ENCODE measurements around the gene EIF4H. TPM values are rescaled to one million over a fixed set of nuclear protein-coding genes. Genes with fewer than 3 reads are reported as not detected.

Gene EIF4H
- total RNA-seq, 1 donor from 2014 or later: 343 TPM

GRCh38 chr7:74179935-74180604, 5.9 kb downstream of the EIF4H start:
- intact Hi-C loops (cut with micrococcal nuclease): loop anchor here (10.0 kb wide), 1 partner anchor 495 kb away; the partner anchor contains the start of genes BUD23 and DNAJC30
- H3K27ac Mint-ChIP-seq: no peak overlapping the region
- H3K4me1 Mint-ChIP-seq (ENCODE audit: low read depth): peaks cover 64% of the 10 kb centered on the region
- peaks cover 34% of the 10 kb centered on the region for H3K36me3 Mint-ChIP-seq (ENCODE audit: low read depth)
- no peak for DNase-seq (ENCODE audit: low spot score)
- H3K4me3 Mint-ChIP-seq: no peak overlapping the region
- no peaks in the 10 kb centered on the region for H3K9me3 Mint-ChIP-seq
- H3K27me3 Mint-ChIP-seq (ENCODE audit: insufficient read depth): peaks cover 1% of the 10 kb centered on the region

GRCh38 chr7:74180866-74181265, 6.7 kb downstream of the EIF4H start:
- Mint-ChIP-seq H3K27me3 (ENCODE audit: insufficient read depth) (peaks cover 1% of the 10 kb centered on the region), H3K4me1 (ENCODE audit: low read depth) (peaks cover 64% of the 10 kb centered on the region), H3K4me3 (no peak overlapping the region), H3K27ac (no peak overlapping the region), H3K9me3 (no peaks in the 10 kb centered on the region), H3K36me3 (ENCODE audit: low read depth) (peaks cover 34% of the 10 kb centered on the region)
- intact Hi-C loops (cut with micrococcal nuclease): no loop called here
- DNase-seq (ENCODE audit: low spot score): no peak

GRCh38 chr7:74181821-74182220, 7.7 kb downstream of the EIF4H start:
- Mint-ChIP-seq H3K36me3 (ENCODE audit: low read depth) (peaks cover 30% of the 10 kb centered on the region), H3K27me3 (ENCODE audit: insufficient read depth) (peaks cover 1% of the 10 kb centered on the region), H3K27ac (no peak overlapping the region), H3K4me3 (no peak overlapping the region), H3K4me1 (ENCODE audit: low read depth) (peaks cover 62% of the 10 kb centered on the region), H3K9me3 (no peaks in the 10 kb centered on the region)
- DNase-seq (ENCODE audit: low spot score): no peak
- intact Hi-C loops (cut with micrococcal nuclease): no loop called here

GRCh38 chr7:74182453-74183090, 8.4 kb downstream of the EIF4H start:
- H3K27me3 Mint-ChIP-seq (ENCODE audit: insufficient read depth): peaks cover 1% of the 10 kb centered on the region
- peaks cover 30% of the 10 kb centered on the region for H3K36me3 Mint-ChIP-seq (ENCODE audit: low read depth)
- no peak for DNase-seq (ENCODE audit: low spot score)
- H3K27ac Mint-ChIP-seq: peak overlapping the region; percentile 5
- no peak overlapping the region for H3K4me3 Mint-ChIP-seq
- no peaks in the 10 kb centered on the region for H3K9me3 Mint-ChIP-seq
- peaks cover 59% of the 10 kb centered on the region for H3K4me1 Mint-ChIP-seq (ENCODE audit: low read depth)
- intact Hi-C loops (cut with micrococcal nuclease): no loop called here

- H3K27ac Mint-ChIP-seq: peak overlapping the region; percentile 5
- H3K27me3 Mint-ChIP-seq (ENCODE audit: insufficient read depth): no peaks in the 10 kb centered on the region
- DNase-seq (ENCODE audit: low spot score): no peak
- intact Hi-C loops (cut with micrococcal nuclease): no loop called here
- peaks cover 31% of the 10 kb centered on the region for H3K36me3 Mint-ChIP-seq (ENCODE audit: low read depth)
- H3K4me1 Mint-ChIP-seq (ENCODE audit: low read depth): peaks cover 60% of the 10 kb centered on the region
- no peak overlapping the region for H3K4me3 Mint-ChIP-seq
- no peaks in the 10 kb centered on the region for H3K9me3 Mint-ChIP-seq
These were observed 9.0 kb downstream of the EIF4H start for GRCh38 chr7:74183142-74183541.

GRCh38 chr7:74183653-74184450, 9.7 kb downstream of the EIF4H start:
- H3K36me3 Mint-ChIP-seq (ENCODE audit: low read depth): peaks cover 34% of the 10 kb centered on the region
- H3K4me3 Mint-ChIP-seq: no peak overlapping the region
- H3K9me3 Mint-ChIP-seq: no peaks in the 10 kb centered on the region
- intact Hi-C loops (cut with micrococcal nuclease): no loop called here
- H3K27ac Mint-ChIP-seq: peak overlapping the region; percentile 47
- DNase-seq (ENCODE audit: low spot score): no peak
- no peaks in the 10 kb centered on the region for H3K27me3 Mint-ChIP-seq (ENCODE audit: insufficient read depth)
- H3K4me1 Mint-ChIP-seq (ENCODE audit: low read depth): peaks cover 57% of the 10 kb centered on the region

GRCh38 chr7:74185016-74185415, 10.9 kb downstream of the EIF4H start:
- no peaks in the 10 kb centered on the region for H3K9me3 Mint-ChIP-seq
- H3K27me3 Mint-ChIP-seq (ENCODE audit: insufficient read depth): no peaks in the 10 kb centered on the region
- no peak for DNase-seq (ENCODE audit: low spot score)
- peaks cover 54% of the 10 kb centered on the region for H3K4me1 Mint-ChIP-seq (ENCODE audit: low read depth)
- H3K27ac Mint-ChIP-seq: no peak overlapping the region
- no peak overlapping the region for H3K4me3 Mint-ChIP-seq
- peaks cover 41% of the 10 kb centered on the region for H3K36me3 Mint-ChIP-seq (ENCODE audit: low read depth)
- intact Hi-C loops (cut with micrococcal nuclease): no loop called here

GRCh38 chr7:74185636-74186035, 11.5 kb downstream of the EIF4H start:
- no peak for DNase-seq (ENCODE audit: low spot score)
- Mint-ChIP-seq H3K9me3 (no peaks in the 10 kb centered on the region), H3K4me3 (no peak overlapping the region), H3K27me3 (ENCODE audit: insufficient read depth) (no peaks in the 10 kb centered on the region), H3K27ac (no peak overlapping the region), H3K4me1 (ENCODE audit: low read depth) (peaks cover 54% of the 10 kb centered on the region), H3K36me3 (ENCODE audit: low read depth) (peaks cover 45% of the 10 kb centered on the region)
- intact Hi-C loops (cut with micrococcal nuclease): no loop called here

- no peak overlapping the region for H3K27ac Mint-ChIP-seq
- intact Hi-C loops (cut with micrococcal nuclease): no loop called here
These were observed 13.9 kb downstream of the EIF4H start for GRCh38 chr7:74187915-74188675.

GRCh38 chr7:74190259-74190658, 16.1 kb downstream of the EIF4H start:
- H3K4me3 Mint-ChIP-seq: no peak overlapping the region
- H3K27me3 Mint-ChIP-seq (ENCODE audit: insufficient read depth): no peaks in the 10 kb centered on the region
- no peaks in the 10 kb centered on the region for H3K9me3 Mint-ChIP-seq
- intact Hi-C loops (cut with micrococcal nuclease): no loop called here
- H3K27ac Mint-ChIP-seq: no peak overlapping the region
- no peak for DNase-seq (ENCODE audit: low spot score)
- peaks cover 66% of the 10 kb centered on the region for H3K36me3 Mint-ChIP-seq (ENCODE audit: low read depth)
- peaks cover 23% of the 10 kb centered on the region for H3K4me1 Mint-ChIP-seq (ENCODE audit: low read depth)

More at GRCh38 chr7:74187915-74188675, 13.9 kb downstream of the EIF4H start:
- Mint-ChIP-seq H3K9me3 (no peaks in the 10 kb centered on the region), H3K4me1 (ENCODE audit: low read depth) (peaks cover 43% of the 10 kb centered on the region), H3K27me3 (ENCODE audit: insufficient read depth) (no peaks in the 10 kb centered on the region), H3K4me3 (no peak overlapping the region), H3K36me3 (ENCODE audit: low read depth) (peaks cover 55% of the 10 kb centered on the region)
- no peak for DNase-seq (ENCODE audit: low spot score)

GRCh38 chr7:74191231-74191630, 17.1 kb downstream of the EIF4H start:
- Mint-ChIP-seq H3K36me3 (ENCODE audit: low read depth) (peaks cover 70% of the 10 kb centered on the region), H3K4me1 (ENCODE audit: low read depth) (peaks cover 14% of the 10 kb centered on the region), H3K27me3 (ENCODE audit: insufficient read depth) (no peaks in the 10 kb centered on the region), H3K4me3 (no peak overlapping the region), H3K9me3 (no peaks in the 10 kb centered on the region), H3K27ac (no peak overlapping the region)
- DNase-seq (ENCODE audit: low spot score): no peak
- intact Hi-C loops (cut with micrococcal nuclease): no loop called here

GRCh38 chr7:74193054-74193453, 18.9 kb downstream of the EIF4H start:
- no peak overlapping the region for H3K4me3 Mint-ChIP-seq
- no peaks in the 10 kb centered on the region for H3K9me3 Mint-ChIP-seq
- intact Hi-C loops (cut with micrococcal nuclease): no loop called here
- peaks cover 66% of the 10 kb centered on the region for H3K36me3 Mint-ChIP-seq (ENCODE audit: low read depth)
- DNase-seq (ENCODE audit: low spot score): no peak
- H3K27ac Mint-ChIP-seq: no peak overlapping the region
- H3K4me1 Mint-ChIP-seq (ENCODE audit: low read depth): peaks cover 2% of the 10 kb centered on the region
- H3K27me3 Mint-ChIP-seq (ENCODE audit: insufficient read depth): no peaks in the 10 kb centered on the region

All from activated T-helper 1 cell treated with anti-CD3 and anti-CD28 coated beads, Interleukin-12 subunit alpha, Interleukin-12 subunit beta, Interleukin-2, Interleukin-4 antibody, amounts not matched to agents 30 ng/mL and 10 ng/mL and 1 ng/mL, durations not matched to agents 14 hours and 24 hours and 36 hours (primary cell).